ENCODE measurements around the gene PSMB9.

Gene PSMB9

DNA sequence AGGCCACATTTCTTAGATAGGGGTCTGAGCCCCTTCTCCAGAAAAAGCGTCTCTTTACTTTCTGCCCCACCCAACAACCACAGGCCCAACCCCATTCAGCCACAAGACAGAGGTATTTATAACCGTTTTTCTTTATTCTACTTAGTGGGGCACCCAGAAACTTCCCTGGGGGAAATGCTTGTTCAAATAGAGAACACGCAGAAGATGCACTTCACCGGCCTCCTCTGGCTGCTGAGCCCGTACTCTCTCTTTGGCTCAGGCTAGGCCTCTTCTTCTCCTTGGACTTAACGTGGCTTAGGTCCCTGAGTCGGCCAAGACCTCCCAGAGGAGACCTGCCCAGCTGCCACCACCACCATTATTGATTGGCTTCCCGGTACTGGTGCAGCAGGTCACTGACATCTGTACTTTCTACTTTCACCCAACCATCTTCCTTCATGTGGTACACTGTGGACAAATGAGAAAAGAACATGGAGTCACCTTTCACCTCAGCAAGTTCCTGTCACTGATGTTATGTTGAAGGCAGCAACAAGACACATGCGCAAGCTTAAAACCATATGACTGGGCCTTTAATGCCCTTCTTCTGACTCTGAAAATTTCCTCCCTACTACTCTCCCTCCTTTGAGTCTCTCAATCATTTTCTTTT, 13.3 kb upstream of the PSMB9 start:
- DNase-seq, result no peak

DNA sequence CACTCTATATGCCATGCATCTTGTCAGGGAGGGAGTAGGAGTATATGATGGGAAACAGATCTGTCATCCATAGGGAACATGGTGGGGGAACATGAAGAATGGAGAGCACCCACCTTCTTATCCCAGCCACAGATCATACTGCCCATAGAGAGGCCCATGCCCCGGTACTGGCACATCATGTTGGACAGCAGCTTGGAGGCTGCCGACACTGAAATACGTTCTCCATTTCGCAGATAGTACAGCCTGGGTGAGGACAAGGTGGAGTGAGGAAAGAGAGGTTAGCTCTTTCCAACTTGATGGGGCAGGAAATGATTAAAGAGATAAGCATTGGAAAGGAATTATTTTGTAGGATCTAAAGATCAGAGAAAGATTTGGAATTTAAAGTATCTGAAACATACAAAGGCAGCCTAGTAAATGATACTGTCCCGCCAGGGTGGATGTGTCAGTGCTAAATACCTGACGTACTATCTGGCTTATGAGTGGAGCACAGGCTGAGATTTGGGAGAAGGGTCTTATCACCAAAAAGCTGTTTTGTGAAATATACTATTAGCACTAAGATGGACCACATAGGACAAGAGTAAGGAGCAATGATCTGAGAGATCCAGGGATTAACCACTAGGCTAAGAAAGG, 11.9 kb upstream of the PSMB9 start:
- DNase-seq, result no peak

DNA sequence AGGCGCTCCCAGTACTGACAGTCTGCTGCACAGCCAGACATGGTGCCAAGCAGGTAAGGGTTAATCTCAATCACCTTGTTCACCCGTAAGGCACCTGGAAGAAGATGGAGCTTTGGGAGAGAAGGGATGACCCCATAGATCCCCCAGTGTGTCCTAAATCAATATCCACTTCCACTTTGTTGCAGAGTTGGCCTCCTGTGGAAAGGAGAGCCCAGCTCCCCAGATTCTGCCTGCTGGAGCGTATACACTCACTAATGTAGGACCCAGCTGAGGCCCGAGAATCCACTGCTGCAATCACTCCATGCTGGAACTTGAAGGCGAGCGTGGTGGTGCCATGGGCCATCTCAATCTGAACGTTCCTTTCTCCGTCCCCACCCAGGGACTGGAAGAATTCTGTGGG, 11.3 kb upstream of the PSMB9 start:
- DNase-seq, result no peak

DNA sequence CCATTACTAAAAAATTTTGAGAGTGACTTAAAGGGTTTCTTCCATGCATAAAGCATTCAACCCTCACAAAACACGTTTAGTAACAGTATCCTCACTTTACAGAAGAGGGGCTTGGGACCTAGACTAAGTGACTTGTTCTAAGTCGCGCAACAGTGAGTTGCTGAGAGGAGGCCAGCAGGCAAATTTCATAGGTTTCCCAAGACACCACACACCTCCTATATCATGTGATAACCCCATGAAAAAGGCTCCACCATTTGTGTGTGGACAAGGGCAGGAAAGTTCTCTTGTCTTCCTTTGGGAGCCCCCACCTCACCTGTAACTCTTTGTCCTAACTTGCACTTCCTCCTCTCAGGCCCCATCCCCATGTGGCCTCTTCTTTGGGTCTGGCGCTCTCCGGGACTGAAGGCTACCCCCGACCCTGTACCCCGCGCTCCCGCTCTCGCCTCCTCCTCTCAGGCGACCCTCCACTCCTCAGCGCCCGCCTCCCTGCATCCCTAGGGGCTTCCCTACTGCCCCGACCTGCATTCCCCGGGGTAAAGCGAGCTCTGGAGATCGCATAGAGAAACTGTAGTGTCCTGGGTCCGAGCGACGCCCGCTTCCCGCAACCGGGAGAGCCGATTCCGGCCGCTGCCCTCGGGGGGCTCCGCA, 10.5 kb upstream of the PSMB9 start:
- DNase-seq, result no peak

DNA sequence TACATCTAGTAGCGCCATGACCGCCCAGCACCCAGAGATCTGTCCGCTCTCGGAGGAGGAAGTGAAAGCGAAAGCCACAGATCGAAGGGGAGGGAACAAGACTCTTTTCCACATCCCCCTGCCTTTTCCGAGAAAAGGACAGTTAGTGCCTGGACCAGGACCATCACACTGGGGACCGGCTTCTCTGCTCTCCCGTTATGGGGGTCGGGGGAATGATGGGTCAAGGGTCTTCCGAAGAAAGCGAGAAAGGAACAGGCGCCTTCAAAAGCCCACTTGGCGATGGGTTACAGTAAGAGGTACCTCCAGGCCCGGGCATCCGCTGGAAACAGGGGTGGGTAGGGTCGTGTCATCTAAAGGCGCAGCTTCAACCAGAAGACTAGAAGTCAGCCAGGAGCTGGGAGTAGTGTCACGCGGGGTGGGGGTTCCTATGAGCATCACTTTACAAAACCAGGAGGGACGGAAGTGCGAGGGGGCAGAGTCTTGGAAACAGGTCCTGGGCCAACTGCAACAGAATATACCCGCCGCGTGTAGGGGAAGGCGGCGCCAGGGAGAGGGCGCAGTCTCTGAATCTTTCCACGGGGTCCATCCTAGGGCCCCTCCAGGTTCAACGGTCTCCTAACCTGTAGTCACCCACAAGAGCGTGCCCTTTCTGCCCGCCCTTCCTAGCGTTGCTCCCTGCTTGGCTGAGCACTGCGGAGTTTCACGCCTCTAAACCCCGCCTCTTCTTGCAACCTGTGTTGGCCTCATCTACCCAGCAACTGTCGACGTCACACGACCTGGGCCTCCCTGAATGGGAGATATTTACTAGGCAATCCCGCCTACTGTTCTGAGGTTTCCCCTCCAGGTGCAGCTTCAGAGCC, 9.8 kb upstream of the PSMB9 start, which contains the start of gene PSMB8:
TSS of gene PSMB8 (minus strand) at position 69 of the 860 bp plus-strand sequence. CDS start at position 18, 51 bp downstream.
- DNase-seq, result peak; percentile 73

DNA sequence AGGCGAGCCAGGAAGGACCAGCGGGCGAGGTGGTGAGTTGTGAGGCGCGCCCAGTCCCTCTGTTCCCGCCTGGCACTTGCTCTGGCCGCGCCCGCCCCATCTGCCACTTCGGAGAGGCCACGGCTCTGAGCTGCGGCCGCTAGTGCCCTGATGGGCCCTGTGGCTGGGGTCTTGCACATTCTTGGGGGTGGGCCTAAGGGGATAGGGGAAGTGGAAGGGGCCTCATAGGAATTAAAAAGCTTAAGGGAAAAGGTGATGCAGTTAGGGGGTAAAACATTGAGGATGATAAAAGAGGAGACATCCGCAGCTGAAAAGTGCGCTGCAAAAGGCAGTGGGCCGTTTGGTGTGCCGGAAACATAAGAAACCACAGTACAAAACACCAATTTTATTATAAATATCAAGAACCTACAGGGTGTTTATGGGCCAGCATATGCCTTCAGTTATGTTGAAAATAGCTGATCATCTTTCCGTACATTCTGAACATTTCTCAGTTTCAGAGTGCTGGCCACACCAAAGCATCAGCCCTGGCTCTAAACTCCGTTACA, 9.1 kb upstream of the PSMB9 start:
- DNase-seq, result no peak

DNA sequence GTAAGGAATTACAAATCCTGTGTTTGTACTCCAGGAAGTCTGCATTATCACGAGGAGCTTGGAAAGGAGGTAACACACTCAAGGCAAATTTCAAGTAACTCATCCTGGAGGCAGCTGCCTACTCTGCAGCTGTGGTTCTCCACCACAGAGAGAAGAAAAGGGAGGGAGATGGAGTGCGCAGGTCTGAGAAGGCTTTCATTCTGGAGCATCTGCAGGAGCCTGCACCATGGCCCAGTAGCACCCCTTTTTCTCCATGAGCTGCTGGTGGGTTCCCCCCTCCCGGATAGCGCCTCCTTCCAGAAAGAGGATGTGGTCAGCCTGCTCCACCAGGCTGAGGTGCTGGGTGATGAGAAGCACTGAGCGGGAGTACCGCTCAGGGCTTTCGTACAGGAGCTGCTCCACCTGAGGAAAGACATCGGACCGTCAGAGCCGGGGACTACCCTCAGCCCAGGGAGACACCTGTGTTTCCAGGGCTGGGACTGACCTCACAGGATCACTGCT, 8.6 kb upstream of the PSMB9 start:
- DNase-seq, result no peak

DNA sequence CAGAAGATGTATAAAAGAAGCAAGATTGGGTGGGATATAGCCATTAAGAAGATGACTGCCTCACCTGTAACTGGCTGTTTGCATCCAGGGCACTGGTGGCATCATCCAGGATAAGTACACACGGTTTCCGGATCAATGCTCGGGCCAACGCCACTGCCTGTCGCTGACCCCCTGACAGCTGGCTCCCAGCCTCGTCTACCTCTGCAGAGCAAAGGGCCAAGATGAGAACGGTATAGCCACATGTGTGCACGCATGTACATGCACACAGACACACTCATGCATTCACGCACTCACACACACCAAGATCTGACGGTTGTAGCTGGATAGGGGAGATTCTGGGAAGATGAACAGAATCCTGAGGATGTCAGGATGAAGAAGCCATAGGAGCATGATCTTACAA, 7.0 kb upstream of the PSMB9 start:
- no peak for DNase-seq

DNA sequence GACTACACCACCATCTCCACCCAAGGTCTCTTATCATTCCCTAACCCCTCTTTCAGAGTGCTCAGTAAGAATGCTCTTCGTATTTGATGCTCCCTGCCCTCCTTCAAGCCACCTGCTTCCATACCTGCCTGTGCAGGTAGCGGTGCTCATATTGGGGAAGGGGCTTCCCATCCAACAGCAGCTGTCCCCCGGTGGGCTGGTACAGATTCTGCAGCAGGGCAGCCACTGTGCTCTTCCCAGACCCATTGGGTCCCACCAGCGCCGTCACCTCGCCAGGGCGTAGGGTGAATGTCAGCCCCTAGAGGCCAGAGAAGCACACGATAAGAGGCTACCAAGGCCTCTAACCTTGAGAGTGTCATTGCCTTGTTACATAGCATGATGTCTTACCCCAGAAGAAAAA, 6.2 kb upstream of the PSMB9 start:
- DNase-seq, result no peak

DNA sequence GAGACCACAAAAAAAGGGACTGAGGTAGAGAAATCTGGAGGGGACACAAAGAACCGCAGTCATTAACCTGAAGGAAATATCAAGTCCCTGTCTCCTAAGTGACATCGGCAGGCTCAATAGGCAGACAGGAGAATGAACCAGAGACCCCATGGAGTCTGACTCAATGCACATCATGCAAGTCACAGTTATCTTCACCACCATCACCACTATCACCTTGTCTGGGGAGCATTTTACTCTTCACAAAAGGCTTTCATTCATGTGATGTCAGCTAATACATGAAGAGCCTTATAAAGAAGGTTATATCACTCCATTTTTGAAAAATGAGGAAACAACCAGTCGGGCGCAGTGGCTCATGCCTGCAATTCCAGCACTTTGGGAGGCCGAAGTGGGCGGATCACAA, 4.9 kb upstream of the PSMB9 start:
- no peak for DNase-seq

DNA sequence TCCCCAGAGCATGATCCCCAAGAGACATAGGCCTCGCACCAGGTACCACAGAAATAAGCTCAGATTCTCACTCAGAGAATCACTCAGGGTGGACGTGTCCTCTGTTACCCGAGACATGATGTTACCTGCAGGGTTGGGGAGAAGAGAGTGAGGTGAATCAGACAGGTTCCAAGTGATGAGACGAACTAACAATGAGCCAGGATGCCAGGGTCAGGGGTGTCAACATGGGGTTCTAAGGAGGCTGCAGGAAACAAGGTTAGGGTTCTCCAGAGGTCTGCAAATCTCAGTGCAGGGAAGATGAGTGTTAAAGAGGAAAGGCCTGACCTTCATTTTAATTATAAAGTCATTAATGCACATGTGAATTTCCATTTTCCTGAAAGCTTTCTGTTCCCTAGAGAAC, 3.0 kb upstream of the PSMB9 start:
- DNase-seq, result no peak

DNA sequence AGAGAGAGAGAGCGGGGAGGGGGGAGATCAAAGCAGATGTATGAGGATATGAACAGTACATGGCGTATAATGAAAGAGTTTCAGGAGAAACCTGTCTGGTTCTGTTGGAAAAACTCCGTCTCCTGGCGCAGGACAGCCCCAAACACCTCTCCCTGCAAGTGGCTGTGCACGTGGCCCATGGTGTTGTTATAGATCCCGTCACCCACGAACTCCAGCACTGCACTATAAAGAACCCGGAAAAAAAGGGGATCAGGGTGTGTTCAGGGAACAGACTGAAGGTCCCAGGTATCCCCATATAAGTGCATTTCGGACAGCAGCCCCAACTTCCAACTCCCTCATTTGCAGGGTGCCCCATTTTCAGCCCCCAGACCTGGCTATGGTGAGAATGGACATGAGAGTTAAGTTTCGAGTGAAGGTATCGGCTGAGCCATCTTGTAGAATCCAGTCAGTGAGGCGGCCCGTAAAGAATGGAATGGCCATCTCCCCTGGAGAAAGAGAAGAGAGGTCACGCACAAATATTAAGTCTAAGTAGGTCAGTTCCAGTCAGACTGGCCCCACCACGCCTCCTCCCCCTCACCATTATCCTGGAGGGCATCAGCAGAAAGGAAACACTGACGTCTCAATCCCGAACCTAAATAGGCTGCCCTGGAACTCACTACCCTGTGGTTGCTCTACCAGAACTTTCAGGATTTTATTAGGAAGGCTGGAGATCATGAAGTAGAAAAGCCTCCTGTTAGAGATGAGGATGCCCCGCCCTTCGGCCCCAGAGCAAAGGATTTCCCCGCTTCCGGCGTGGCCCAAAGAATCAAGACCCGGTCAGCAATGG, 1.8 kb upstream of the PSMB9 start:
- DNase-seq, result no peak

DNA sequence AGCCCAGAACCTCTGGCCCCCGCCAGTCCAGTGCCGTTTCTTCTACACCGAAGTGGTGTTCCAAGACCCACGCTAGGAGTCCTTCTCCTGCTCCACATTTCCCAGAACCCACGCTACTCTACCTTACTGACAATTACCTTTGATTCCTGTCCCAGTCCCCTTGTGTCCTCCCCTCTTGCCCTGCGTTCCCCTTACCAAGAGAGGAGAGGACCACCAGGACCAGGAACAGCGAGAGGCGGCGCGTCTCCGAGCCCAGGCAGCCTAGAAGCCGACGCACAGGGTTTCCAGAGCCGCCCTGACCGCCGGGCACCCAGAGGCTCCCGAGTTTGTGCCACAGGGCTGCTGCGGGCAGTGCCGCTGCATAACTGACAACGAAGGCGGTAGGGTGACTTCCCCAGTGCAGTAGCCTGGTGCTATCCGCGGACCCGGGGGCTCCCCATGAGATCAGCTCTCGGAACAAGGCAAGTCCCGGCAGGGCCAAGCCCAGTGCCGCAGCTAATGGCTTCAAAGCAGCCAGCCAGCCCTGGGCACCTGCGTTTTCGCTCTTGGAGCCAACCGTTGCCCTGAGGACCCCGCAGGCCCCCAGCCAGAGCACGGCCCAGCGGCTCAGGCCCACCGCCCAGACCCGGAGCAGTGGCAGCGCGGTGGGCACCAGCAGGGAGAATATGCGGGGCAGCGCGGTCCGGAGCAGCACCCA, 1.0 kb upstream of the PSMB9 start:
- no peak for DNase-seq

DNA sequence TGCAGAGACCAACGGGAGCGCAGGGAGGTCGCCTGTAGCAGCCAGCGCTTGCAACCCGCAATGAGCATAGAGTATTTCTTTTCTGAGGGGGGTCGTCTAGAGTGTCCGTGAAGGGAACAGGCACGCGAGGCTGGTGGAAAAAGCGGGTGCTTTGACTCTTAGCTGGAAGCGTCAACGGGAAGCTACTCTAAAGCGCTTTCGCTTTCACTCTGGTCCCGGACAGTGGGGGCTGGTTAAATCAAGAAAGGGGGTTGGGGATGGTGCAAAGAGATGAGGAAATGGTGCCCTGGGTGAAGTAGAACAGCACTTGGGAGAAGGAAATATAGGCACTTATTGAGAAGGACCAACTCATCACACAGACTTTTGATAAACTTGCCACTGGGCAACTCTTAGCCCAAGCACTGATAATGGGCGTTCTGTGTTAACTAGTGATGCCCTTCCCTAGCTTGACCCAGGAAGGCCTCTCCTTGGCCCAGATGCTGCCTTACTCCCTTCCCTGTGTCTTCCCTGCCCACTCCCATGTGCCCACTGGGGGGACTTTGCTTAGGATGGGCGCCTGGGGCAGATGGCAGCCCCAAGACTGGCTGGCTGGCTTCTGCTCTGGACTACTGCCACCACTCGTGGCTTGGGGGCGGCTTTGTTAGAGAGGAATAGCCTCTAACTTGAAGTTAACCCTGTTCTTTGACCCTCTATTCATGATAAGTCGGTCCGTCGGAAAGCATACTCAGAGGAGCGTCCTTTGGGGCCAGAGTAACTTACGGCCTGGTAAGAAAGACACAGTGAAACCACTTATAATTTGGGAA, 585 bp downstream of the PSMB9 start:
- no peak for DNase-seq

DNA sequence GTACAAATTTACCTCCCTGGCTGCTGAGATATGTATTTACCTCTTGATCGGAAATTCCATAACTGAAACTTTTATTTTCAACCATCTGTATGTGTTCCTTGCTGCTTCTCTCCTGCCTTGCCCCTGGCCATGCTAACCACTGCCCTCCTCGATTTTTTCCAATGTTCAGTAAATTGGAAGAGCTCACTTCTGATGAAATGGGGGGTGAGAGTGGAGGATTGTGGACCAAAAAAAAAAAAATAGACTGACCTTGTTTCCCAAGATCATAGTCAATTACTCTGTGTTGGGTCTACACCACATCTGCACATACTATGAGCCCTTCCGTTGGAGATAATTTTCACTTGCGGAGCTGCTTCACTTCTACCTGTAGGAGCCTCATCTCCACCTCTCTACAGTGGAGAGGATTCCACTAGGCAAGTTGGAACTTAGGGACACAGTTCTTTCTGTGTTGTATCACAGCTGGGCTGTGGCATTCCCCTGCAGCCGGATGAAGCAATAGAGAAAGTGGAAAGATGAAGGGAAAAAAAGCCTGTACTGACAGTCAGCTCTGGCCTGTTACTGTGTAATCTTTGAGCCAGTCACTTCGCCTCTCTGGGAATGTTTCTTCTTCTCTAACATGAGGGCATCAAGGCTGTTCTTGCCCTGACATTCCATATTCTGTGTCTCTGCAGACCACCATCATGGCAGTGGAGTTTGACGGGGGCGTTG, 1.6 kb downstream of the PSMB9 start:
- DNase-seq, result no peak

DNA sequence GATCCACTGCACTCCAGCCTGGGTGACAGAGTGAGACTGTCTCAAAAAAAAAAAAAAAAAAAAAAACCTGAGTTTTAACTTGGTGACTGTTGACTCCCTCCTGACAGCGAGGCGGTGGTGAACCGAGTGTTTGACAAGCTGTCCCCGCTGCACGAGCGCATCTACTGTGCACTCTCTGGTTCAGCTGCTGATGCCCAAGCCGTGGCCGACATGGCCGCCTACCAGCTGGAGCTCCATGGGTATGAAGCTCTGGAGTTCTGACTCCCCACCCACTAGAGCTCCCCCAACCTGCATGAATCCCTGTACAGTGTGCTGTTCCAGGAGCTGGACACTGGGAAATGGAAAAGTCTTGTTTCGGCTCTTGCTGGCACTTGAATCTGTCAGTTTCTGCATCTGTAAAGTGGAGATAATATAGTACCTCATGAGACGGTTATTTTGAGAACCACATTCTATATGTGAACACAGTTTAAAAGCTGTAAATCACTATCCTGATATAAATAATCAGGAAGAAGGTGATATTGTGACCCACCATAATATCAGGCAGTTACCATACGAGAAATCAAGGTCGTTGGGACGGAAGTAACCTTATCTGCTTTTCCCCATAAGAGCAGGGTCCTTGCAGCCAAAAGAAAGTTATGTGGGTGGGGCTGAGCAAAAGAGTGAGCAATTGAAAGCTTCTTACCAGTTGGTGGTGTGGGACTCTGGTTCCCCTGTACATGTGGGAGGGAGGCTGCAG, 3.3 kb downstream of the PSMB9 start:
- DNase-seq, result no peak

DNA sequence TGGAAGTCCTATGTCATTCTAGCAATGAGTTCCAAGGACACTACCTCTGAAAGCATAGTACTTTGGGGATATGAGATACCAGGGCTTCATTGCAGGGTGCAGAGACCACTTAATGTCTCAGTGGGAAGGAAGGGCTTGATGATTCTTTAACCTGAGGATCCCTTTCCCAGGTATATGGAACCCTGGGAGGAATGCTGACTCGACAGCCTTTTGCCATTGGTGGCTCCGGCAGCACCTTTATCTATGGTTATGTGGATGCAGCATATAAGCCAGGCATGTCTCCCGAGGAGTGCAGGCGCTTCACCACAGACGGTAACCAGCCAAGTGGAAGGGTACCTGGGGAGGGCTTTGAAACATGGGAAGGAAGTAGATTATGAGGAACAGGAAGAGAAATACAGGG, 4.2 kb downstream of the PSMB9 start:
- no peak for DNase-seq

DNA sequence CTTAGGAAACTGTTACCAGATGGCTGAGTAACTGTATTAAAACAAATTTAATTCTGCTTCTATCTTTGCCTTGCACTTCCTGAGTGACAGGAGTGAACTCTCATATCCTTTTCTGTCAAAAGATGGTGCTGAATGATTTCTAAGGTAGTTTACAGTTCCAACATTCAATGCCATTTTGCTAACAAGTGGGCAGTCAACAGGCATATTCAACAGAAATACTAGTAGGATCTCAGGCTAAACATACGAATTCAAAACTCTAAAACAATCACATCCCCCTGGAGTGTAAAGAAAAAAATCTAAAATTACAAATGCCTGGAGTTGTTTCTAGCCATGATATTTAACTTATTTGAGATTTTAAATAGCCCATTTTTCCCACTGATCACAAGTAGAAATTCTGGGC, 6.7 kb downstream of the PSMB9 start:
- DNase-seq, result no peak

DNA sequence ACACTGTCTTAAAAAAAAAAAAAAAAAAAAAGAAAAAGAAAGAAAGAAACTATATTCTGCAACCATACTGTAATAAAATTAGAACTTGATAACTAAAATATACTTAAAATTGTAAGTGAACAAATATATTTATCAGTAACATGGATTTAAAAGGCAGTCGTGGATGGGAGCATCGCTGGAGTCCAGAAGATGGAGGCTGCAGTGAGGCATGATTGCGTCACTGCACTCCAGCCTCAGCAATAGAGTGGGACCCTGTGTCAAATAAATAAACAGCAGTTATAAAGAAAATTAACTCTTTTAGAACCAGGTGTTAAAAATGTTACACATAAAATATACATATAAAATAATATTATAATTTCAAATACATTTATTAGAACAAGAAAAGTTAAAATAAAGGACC, 8.7 kb downstream of the PSMB9 start:
- DNase-seq, result no peak

All from GOT3 (cell line).